Tibial nerve (tissue), 3 donors: ENCODE measurements around the gene SYCP2.

Source experiments
- POLR2A ChIP-seq, 2 donors: fragments of 450-650 bp; IDR thresholded peaks; one replicate each; pipeline ENCODE4 v1.6.1; 2017; ENCODE audit warnings: antibody characterized with exemption in 2 of 2, mild to moderate bottlenecking in 2 of 2, moderate library complexity in 2 of 2
- TF ChIP-seq, protein P1 (sequence below), 5 experiments: fragments of 200-600 bp in 3 of 5; fragments of 450-650 bp in 2 of 5; sonication (generic) in 3 of 5; IDR thresholded peaks; one replicate each; pipeline ENCODE4 v1.5.1; 2016 to 2019; ENCODE audit warnings: antibody characterized with exemption in 5 of 5, mild to moderate bottlenecking in 3 of 5, moderate library complexity in 2 of 5

- TF ChIP-seq, protein P1, sequence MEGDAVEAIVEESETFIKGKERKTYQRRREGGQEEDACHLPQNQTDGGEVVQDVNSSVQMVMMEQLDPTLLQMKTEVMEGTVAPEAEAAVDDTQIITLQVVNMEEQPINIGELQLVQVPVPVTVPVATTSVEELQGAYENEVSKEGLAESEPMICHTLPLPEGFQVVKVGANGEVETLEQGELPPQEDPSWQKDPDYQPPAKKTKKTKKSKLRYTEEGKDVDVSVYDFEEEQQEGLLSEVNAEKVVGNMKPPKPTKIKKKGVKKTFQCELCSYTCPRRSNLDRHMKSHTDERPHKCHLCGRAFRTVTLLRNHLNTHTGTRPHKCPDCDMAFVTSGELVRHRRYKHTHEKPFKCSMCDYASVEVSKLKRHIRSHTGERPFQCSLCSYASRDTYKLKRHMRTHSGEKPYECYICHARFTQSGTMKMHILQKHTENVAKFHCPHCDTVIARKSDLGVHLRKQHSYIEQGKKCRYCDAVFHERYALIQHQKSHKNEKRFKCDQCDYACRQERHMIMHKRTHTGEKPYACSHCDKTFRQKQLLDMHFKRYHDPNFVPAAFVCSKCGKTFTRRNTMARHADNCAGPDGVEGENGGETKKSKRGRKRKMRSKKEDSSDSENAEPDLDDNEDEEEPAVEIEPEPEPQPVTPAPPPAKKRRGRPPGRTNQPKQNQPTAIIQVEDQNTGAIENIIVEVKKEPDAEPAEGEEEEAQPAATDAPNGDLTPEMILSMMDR (IDR thresholded peaks at IDR 0.05): no peak
- no peak for TF ChIP-seq POLR2A (IDR thresholded peaks at IDR 0.05)
Observed at GRCh38 chr20:59958626-59959025, 25.2 kb upstream of the SYCP2 start.
